ENCODE data around the gene NBAS. TPM values are rescaled to one million over a fixed set of nuclear protein-coding genes. Genes with fewer than 3 reads are reported as not detected.

NBAS gene
- total RNA-seq, 1 experiment from 2014 or later = 32.5 TPM

DNA sequence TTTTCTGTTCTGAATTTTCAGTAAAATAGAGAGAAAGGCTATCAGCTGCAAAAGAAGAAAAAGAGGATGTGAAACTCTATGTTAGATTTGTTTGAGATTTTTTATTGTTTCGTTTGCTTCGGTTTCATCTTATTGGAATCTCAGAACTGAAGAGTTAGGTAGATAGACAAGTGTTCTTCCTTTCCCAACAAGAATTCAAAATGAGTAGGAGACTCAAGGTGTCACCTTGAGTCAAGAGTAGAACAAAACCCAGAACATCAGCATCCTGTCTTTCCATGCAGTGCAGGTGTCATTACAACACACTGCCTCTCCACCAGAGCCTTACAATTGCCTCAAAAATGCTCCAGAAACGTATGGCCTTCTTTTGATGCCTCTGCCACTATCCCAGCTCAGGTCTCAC is 21.1 kb downstream of the NBAS start:
- Histone ChIP-seq H3K23me2 (ENCODE audit: insufficient read length, low read depth, low read length, poor library complexity, severe bottlenecking) (no peaks in the 10 kb centered on the region), H3K4me1 (ENCODE audit: insufficient read depth, low read length) (no peaks in the 10 kb centered on the region), H3K14ac (ENCODE audit: insufficient read depth, low read length) (no peak overlapping the region), H4K91ac (ENCODE audit: insufficient read length, low read depth, low read length) (no peak overlapping the region), H2BK5ac (ENCODE audit: insufficient read length, low read length) (no peak overlapping the region), H4K5ac (ENCODE audit: insufficient read length, low read depth, low read length) (no peak overlapping the region), H3K27me3 (ENCODE audit: insufficient read depth, low read length) (no peaks in the 10 kb centered on the region), H2BK120ac (ENCODE audit: low read depth, low read length, poor library complexity, severe bottlenecking) (no peak overlapping the region), H3K4me2 (ENCODE audit: insufficient read depth, insufficient read length, low read length) (no peak overlapping the region), H3K9me3 (ENCODE audit: control insufficient read depth, low read depth, low read length) (no peaks in the 10 kb centered on the region), H2AFZ (ENCODE audit: low read length) (no peak overlapping the region), H4K20me1 (ENCODE audit: control insufficient read depth, insufficient read depth, insufficient read length) (no peaks in the 10 kb centered on the region), H3T11ph (ENCODE audit: low read length) (no peak overlapping the region), H3K56ac (ENCODE audit: insufficient read length, low read depth, low read length) (no peak overlapping the region), H3K4ac (ENCODE audit: low read depth, low read length) (no peak overlapping the region), H2BK20ac (ENCODE audit: low read depth, low read length, poor library complexity, severe bottlenecking) (no peak overlapping the region), H3K18ac (ENCODE audit: insufficient read length, low read depth, low read length) (no peak overlapping the region), H3K79me2 (ENCODE audit: insufficient read depth, low read length) (no peaks in the 10 kb centered on the region), H3K79me1 (ENCODE audit: insufficient read depth, low read depth, low read length, poor library complexity, severe bottlenecking) (no peaks in the 10 kb centered on the region), H2BK12ac (ENCODE audit: insufficient read length, low read depth, low read length) (no peak overlapping the region), H2AK5ac (ENCODE audit: insufficient read length, low read length) (no peak overlapping the region), H2BK15ac (ENCODE audit: low read depth, low read length) (no peak overlapping the region), H3K23ac (ENCODE audit: insufficient read length, low read depth, low read length) (no peak overlapping the region), H3K27ac (ENCODE audit: insufficient read length, low read depth, low read length) (no peak overlapping the region), H3K9ac (ENCODE audit: extremely low read depth, insufficient read length, low read length) (no peak overlapping the region), H4K8ac (replicated peaks; ENCODE audit: insufficient read length, low read depth, low read length) (no peak overlapping the region)
- Mint-ChIP-seq H3K4me1 (peaks cover 0 to 8% of the 10 kb centered on the region in 2 experiments; a peak in 3 of 4 replicates), H3K27me3 (ENCODE audit: low read depth) (no peaks in the 10 kb centered on the region), H3K9me3 (peaks cover 3 to 8% of the 10 kb centered on the region in 2 experiments), H3K36me3 (ENCODE audit: insufficient read depth in 1 of 3, low read depth in 3 of 3) (peaks cover 11 to 23% (median 13%) of the 10 kb centered on the region in 3 experiments), H3K27ac (0 out of 7 replicates have a peak overlapping the region, but pooled peaks of 1 of the 3 experiments have one; percentile 21), H3K4me3 (no peak overlapping the region)
- no CpG with 5 or more reads among the region's 3 CpGs for WGBS (ENCODE audit: extremely low coverage, insufficient read length, low lambda C conversion rate)
- DNase-seq = no peak
- TF ChIP-seq, protein P1, sequence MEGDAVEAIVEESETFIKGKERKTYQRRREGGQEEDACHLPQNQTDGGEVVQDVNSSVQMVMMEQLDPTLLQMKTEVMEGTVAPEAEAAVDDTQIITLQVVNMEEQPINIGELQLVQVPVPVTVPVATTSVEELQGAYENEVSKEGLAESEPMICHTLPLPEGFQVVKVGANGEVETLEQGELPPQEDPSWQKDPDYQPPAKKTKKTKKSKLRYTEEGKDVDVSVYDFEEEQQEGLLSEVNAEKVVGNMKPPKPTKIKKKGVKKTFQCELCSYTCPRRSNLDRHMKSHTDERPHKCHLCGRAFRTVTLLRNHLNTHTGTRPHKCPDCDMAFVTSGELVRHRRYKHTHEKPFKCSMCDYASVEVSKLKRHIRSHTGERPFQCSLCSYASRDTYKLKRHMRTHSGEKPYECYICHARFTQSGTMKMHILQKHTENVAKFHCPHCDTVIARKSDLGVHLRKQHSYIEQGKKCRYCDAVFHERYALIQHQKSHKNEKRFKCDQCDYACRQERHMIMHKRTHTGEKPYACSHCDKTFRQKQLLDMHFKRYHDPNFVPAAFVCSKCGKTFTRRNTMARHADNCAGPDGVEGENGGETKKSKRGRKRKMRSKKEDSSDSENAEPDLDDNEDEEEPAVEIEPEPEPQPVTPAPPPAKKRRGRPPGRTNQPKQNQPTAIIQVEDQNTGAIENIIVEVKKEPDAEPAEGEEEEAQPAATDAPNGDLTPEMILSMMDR (conservative IDR thresholded peaks at IDR 0.05) = no peak
